K562 (cell line): Measurements from ENCODE around the gene IL4I1. TPM values are rescaled to one million over a fixed set of nuclear protein-coding genes. Genes with fewer than 3 reads are reported as not detected.

Source experiments
- CEBPG ChIP-seq, 3 experiments: fragments of 200-800 bp in 1 of 3; sonication (Bioruptor generic) in 1 of 3; sonication (generic) in 1 of 3; formaldehyde crosslinking in 1 of 3; IDR thresholded peaks in 2 of 3; conservative IDR thresholded peaks in 1 of 3; 2 replicates each; pipeline versions ENCODE4 v1.6.1 to v1.8.0; 2016 to 2022; ENCODE audit warnings: missing compliant biosample characterization in 2 of 3, missing genetic modification characterization in 2 of 3, mild to moderate bottlenecking in 1 of 3, missing genetic modification reagents in 1 of 3
- CHAMP1 ChIP-seq: fragments of 450-650 bp; IDR thresholded peaks from 2 replicates; pipeline ENCODE4 v1.6.1; 2016; ENCODE audit warnings: mild to moderate bottlenecking
- FOXK1 ChIP-seq: sonication (generic); formaldehyde crosslinking; IDR thresholded peaks from 2 replicates; pipeline ENCODE4 v1.8.0; 2022; ENCODE audit warnings: missing genetic modification reagents, mild to moderate bottlenecking, borderline replicate concordance
- REST ChIP-seq, 2 experiments: fragments of 450-650 bp; formaldehyde crosslinking in 1 of 2; IDR thresholded peaks; 2 replicates each; pipeline versions ENCODE4 v1.4.0 to v1.6.1; 2014 to 2020; ENCODE audit warnings: mild to moderate bottlenecking in 2 of 2, borderline replicate concordance in 1 of 2, low read depth in 1 of 2
- STAT6 ChIP-seq: sonication (generic); formaldehyde crosslinking; IDR thresholded peaks from 2 replicates; pipeline ENCODE4 v1.8.1; 2023; ENCODE audit warnings: mild to moderate bottlenecking, missing genetic modification reagents
- TAF1 ChIP-seq: IDR thresholded peaks from 2 replicates; pipeline ENCODE4 v1.6.1; 2011; ENCODE audit warnings: mild to moderate bottlenecking, low read length, moderate library complexity; ENCODE audit not compliant: insufficient read depth, control insufficient read depth, severe bottlenecking; ENCODE audit errors: extremely low read depth
- ZBTB49 ChIP-seq: sonication (generic); formaldehyde crosslinking; IDR thresholded peaks from 2 replicates; pipeline ENCODE4 v1.8.0; 2022; ENCODE audit warnings: missing genetic modification reagents, mild to moderate bottlenecking, borderline replicate concordance
- polyA plus RNA-seq, 8 experiments: library from polyadenylated mRNA; depleted of rRNA in 4 of 8; stranded (reverse) in 5 of 8; unstranded in 3 of 8; fragments of >200 nt; fragmentation: Nextera tagmentation in 2 of 8; fragmentation: Illumina TruSeq in 1 of 8; extraction: Ambion mirVana in 2 of 8; extraction: Trizol in 1 of 8; gene quantifications; 2 replicates each; pipeline versions ENCODE4 v1.2.1 to v1.2.3, GENCODE V29; 2011 to 2014; ENCODE audit warnings: inconsistent platforms in 1 of 8, missing spikeins in 1 of 8
- total RNA-seq, 7 experiments: library from RNA; depleted of rRNA in 6 of 7; stranded (reverse); fragments of >200 nt in 6 of 7; fragmentation: Illumina TruSeq in 2 of 7; extraction: Trizol in 2 of 7; gene quantifications; 2 replicates each; pipeline versions ENCODE4 v1.2.1 to v1.2.3, GENCODE V29; 2011 to 2021; ENCODE audit warnings: low replicate concordance in 1 of 7

IL4I1 gene
- total and polyA plus RNA-seq, 9 of the 15 experiments (the other 6 are each of a cell fraction or from before 2014, with no cell fraction given), result 0.06 to 0.95 (median 0.43) TPM; not detected in 2

GRCh38 chr19:49869484-49870308 lies 27.0 kb downstream of the IL4I1 start (continued):
- TF ChIP-seq CEBPG (CRISPR knock-in tag; IDR thresholded peaks at IDR 0.05), result no peak
- no peak for TF ChIP-seq CEBPG (tag; conservative IDR thresholded peaks at IDR 0.05 in 1 of 2, IDR thresholded peaks at IDR 0.05 in 1 of 2)
- TF ChIP-seq ZBTB49 (CRISPR knock-in tag), result no peak
- 0 out of 2 replicates have a peak, but pooled peaks have one; percentile 24 for TF ChIP-seq STAT6
- TF ChIP-seq TAF1, result peak; percentile 22
- TF ChIP-seq REST (IDR thresholded peaks at IDR 0.05; ENCODE audit: borderline replicate concordance), result no peak
- 0 out of 2 replicates have a peak, but pooled peaks have one; percentile 53 for TF ChIP-seq REST (CRISPR knock-in tag; IDR thresholded peaks at IDR 0.05; ENCODE audit: low read depth)
- TF ChIP-seq FOXK1, result no peak
- no peak for TF ChIP-seq CHAMP1
